Vagina (tissue), 2 donors: ENCODE measurements around the gene PPP2R5C. TPM values are rescaled to one million over a fixed set of nuclear protein-coding genes. Genes with fewer than 3 reads are reported as not detected.
A peak's percentile ranks its signal among the peaks of the same experiment; 100 is the strongest.

Experiments
- DNase-seq, 2 donors: peaks; one replicate each; pipeline ENCODE4 v3.0.0-alpha.2; 2017; ENCODE audit errors: extremely low spot score in 2 of 2
- H3K27ac ChIP-seq: fragments of 200-600 bp; sonication (generic); one replicate; pipeline ENCODE4 v1.5.1; 2019
- H3K27me3 ChIP-seq: fragments of 200-600 bp; sonication (generic); one replicate; pipeline ENCODE4 v1.5.1; 2019
- H3K36me3 ChIP-seq, 2 donors: fragments of 200-600 bp; sonication (generic); one replicate each; pipeline ENCODE4 v1.5.1; 2017 to 2019
- H3K4me1 ChIP-seq: fragments of 200-600 bp; sonication (generic); one replicate; pipeline ENCODE4 v1.5.1; 2019
- H3K4me3 ChIP-seq, 2 donors: fragments of 200-600 bp; sonication (generic); 1 replicate in 1 of 2; 2 replicates in 1 of 2; pipeline ENCODE4 v1.5.1; 2016 to 2019
- H3K9me3 ChIP-seq: fragments of 200-600 bp; sonication (generic); one replicate; pipeline ENCODE4 v1.5.1; 2019
- POLR2A ChIP-seq, 2 donors: fragments of 450-650 bp; IDR thresholded peaks; one replicate each; pipeline ENCODE4 v1.6.1; 2017; ENCODE audit warnings: antibody characterized with exemption in 2 of 2, mild to moderate bottlenecking in 2 of 2, moderate library complexity in 2 of 2
- POLR2AphosphoS5 ChIP-seq, 2 donors: sonication (generic); formaldehyde crosslinking; IDR thresholded peaks; one replicate each; pipeline ENCODE4 v1.9.0; 2017; ENCODE audit warnings: antibody characterized with exemption in 2 of 2, mild to moderate bottlenecking in 2 of 2, low read depth in 1 of 2; ENCODE audit not compliant: insufficient read depth in 1 of 2
- intact Hi-C: fragments of 100-400 bp; cut with DNase I; formaldehyde crosslinking; loops from one replicate; pipeline ENCODE4 v1.15.1; 2023
- total RNA-seq: library from RNA; depleted of rRNA; stranded (reverse); fragments of >200 nt; gene quantifications from one replicate; pipeline ENCODE4 v1.2.3, GENCODE V29; 2016
- TF ChIP-seq, protein P1 (sequence below), 3 experiments: fragments of 450-650 bp in 2 of 3; fragments of 200-600 bp in 1 of 3; sonication (generic) in 1 of 3; IDR thresholded peaks; one replicate each; pipeline ENCODE4 v1.5.1; 2017 to 2019; ENCODE audit warnings: antibody characterized with exemption in 3 of 3, mild to moderate bottlenecking in 2 of 3, moderate library complexity in 2 of 3

The PPP2R5C gene
- total RNA-seq, 1 donor from 2014 or later: 88.1 TPM

DNA sequence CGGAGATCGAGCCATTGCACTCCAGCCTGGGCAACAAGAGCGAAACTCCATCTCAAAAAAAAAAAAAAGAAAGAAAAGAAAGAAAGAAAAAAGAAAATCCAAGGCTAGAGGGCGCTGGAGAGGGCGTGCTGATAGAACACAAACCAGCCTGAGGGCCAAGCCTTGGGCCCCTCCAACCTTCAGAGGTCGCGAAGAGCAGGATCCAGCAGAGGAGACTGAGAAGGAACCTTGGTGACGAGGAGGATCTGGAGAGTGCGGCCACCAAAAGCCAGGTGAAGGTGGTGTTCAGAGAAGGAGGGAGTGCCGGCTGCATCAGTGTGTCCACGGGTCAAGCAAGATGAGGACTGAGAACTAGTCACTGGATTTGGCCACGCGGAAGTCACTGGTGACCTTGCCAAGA is 198.7 kb downstream of the PPP2R5C start:
- Histone ChIP-seq H3K36me3 (no peaks in the 10 kb centered on the region), H3K9me3 (no peaks in the 10 kb centered on the region), H3K4me1 (peaks cover 10% of the 10 kb centered on the region), H3K4me3 (no peak overlapping the region), H3K27me3 (no peaks in the 10 kb centered on the region), H3K27ac (no peak overlapping the region)
- TF ChIP-seq, protein P1, sequence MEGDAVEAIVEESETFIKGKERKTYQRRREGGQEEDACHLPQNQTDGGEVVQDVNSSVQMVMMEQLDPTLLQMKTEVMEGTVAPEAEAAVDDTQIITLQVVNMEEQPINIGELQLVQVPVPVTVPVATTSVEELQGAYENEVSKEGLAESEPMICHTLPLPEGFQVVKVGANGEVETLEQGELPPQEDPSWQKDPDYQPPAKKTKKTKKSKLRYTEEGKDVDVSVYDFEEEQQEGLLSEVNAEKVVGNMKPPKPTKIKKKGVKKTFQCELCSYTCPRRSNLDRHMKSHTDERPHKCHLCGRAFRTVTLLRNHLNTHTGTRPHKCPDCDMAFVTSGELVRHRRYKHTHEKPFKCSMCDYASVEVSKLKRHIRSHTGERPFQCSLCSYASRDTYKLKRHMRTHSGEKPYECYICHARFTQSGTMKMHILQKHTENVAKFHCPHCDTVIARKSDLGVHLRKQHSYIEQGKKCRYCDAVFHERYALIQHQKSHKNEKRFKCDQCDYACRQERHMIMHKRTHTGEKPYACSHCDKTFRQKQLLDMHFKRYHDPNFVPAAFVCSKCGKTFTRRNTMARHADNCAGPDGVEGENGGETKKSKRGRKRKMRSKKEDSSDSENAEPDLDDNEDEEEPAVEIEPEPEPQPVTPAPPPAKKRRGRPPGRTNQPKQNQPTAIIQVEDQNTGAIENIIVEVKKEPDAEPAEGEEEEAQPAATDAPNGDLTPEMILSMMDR (IDR thresholded peaks at IDR 0.05): no peak
- TF ChIP-seq POLR2AphosphoS5 (IDR thresholded peaks at IDR 0.05; ENCODE audit: insufficient read depth in 1 of 2, low read depth in 1 of 2) (no peak), POLR2A (IDR thresholded peaks at IDR 0.05) (no peak)
- DNase-seq: no peak
- intact Hi-C loops: loop anchor here (5.0 kb wide), 3 partner anchors 137 to 632 kb away; partner anchors contain the start of genes PPP2R5C and RCOR1

DNA sequence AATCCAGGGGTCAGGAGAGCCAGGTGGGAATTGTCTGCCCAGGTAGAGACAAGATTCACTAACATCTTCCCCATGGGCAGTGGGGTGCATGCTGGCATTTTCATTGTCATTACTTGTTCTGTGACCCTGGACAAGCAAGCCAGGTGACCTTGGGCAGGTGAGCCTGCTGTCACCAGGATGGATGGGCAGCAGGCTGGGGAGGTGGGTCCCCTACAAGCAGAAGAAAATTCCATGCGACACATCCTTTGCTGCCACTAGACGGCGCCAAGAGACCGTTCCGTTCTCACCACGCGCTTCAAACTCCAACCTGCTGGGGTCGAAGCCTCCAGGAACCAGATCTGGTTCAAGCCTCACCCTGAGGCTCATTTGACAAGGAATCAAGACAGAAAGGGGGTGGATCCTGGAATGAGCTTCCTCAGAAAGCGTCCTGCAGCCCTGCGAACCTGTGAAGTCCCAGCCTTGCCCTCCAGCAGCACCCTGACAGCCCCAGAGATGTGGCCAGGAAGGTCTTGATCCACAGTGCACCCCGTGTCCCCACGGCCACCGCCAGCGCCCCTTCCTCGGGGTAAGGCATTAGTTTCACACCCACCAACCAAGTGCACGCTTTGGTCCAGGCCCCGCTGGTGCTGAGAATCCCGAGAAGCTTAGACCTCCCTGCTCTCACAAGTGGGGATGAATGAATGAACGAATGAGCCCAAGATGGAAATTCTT is 199.7 kb downstream of the PPP2R5C start:
- TF ChIP-seq POLR2A (IDR thresholded peaks at IDR 0.05): no peak
- TF ChIP-seq, protein P1 (IDR thresholded peaks at IDR 0.05): peak; percentile 75 to 87 (median 82)
- TF ChIP-seq POLR2AphosphoS5 (IDR thresholded peaks at IDR 0.05; ENCODE audit: insufficient read depth in 1 of 2, low read depth in 1 of 2): peak in 1 of 2 donors; percentile 41
- Histone ChIP-seq H3K4me1 (peaks cover 17% of the 10 kb centered on the region), H3K9me3 (no peaks in the 10 kb centered on the region), H3K4me3 (no peak overlapping the region), H3K27ac (no peak overlapping the region), H3K36me3 (no peaks in the 10 kb centered on the region), H3K27me3 (no peaks in the 10 kb centered on the region)
- DNase-seq: no peak
- intact Hi-C loops: loop anchor here (5.0 kb wide), 3 partner anchors 136 to 631 kb away; partner anchors contain the start of genes PPP2R5C and RCOR1

DNA sequence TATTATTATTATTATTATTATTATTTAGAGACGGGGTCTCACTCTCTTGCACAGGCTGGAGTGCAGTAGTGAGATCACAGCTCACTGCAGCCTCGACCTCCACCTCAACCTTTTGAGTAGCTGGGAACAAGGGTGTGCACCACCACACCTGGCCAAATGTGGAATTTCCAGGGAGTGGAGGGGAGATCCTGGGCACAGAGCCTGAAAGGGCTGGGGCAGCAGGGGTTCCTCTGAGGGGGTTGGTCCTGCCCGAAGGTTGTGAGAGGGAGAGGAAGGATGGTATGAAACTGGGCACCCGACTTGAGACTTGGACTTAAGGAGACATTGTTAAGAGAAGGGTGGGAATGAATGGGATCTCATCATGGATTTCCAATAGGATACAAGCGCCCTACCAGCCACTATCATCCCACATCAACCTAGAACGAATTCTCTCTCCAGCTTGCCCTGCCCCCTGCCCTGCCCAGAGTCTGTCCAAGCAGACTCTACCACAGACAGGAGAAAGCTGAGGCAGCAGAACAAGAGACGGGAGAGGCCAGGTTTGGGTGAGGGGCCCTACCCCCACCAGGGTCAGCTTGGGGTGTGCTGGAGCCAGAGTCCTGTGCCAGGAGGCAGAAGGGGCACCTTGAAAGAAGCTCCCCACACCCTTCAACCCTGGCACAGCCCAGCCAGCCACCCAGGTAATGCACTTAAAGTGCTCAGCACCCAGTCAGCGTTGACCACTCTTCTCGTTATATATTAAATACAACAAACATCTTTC is 200.4 kb downstream of the PPP2R5C start:
- intact Hi-C loops: loop anchor here (5.0 kb wide), 3 partner anchors 135 to 630 kb away; partner anchors contain the start of genes PPP2R5C and RCOR1

DNA sequence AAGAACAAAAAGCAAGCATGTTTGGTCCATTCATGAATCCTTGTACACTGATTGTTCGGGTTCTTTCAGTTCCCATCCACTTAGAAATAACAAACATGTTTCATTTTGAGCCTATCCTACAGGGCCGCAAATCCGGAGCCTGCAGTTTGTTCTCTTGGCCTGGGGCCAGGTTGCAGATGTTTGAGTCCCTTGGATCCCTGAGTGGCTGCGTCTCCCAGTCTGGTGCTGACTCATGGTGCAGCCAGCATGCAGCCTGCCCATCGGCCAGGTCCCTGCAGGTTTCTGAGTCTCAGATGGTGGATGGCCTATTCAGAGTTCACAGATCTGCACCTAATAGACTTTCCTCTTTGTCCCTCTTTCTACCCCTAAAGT is 201.0 kb downstream of the PPP2R5C start:
- no peak for TF ChIP-seq POLR2AphosphoS5 (IDR thresholded peaks at IDR 0.05; ENCODE audit: insufficient read depth in 1 of 2, low read depth in 1 of 2)
- TF ChIP-seq POLR2A (IDR thresholded peaks at IDR 0.05): no peak
- TF ChIP-seq, protein P1 (IDR thresholded peaks at IDR 0.05): no peak
- Histone ChIP-seq H3K4me1 (peaks cover 30% of the 10 kb centered on the region), H3K27me3 (no peaks in the 10 kb centered on the region), H3K4me3 (no peak overlapping the region), H3K27ac (no peak overlapping the region), H3K36me3 (no peaks in the 10 kb centered on the region), H3K9me3 (no peaks in the 10 kb centered on the region)
- intact Hi-C loops: loop anchor here (5.0 kb wide), 3 partner anchors 135 to 630 kb away; partner anchors contain the start of genes PPP2R5C and RCOR1
- DNase-seq: no peak

More for the DNA sequence above, 200.4 kb downstream of the PPP2R5C start:
- Histone ChIP-seq H3K27me3 (no peaks in the 10 kb centered on the region), H3K27ac (no peak overlapping the region), H3K36me3 (no peaks in the 10 kb centered on the region), H3K4me3 (no peak overlapping the region), H3K4me1 (peaks cover 24% of the 10 kb centered on the region), H3K9me3 (no peaks in the 10 kb centered on the region)
- no peak for DNase-seq
- TF ChIP-seq, protein P1 (IDR thresholded peaks at IDR 0.05): no peak
- TF ChIP-seq POLR2A (IDR thresholded peaks at IDR 0.05) (no peak), POLR2AphosphoS5 (IDR thresholded peaks at IDR 0.05; ENCODE audit: insufficient read depth in 1 of 2, low read depth in 1 of 2) (no peak)
